HG03442 (cell line): Measurements from ENCODE around the gene CAPZA1.

Experiments
- ATAC-seq: cut with Tn5 transposase; IDR thresholded peaks from one replicate; pipeline ENCODE4 v1.9.1; 2021; ENCODE audit warnings: mild to moderate bottlenecking, moderate library complexity; ENCODE audit not compliant: unreplicated experiment

CAPZA1 gene

GRCh38 chr1:112675728-112676381 lies 56.2 kb downstream of the CAPZA1 start:
- no peak for ATAC-seq

- ATAC-seq = no peak
Observed at GRCh38 chr1:112676543-112676942, 56.9 kb downstream of the CAPZA1 start.

- ATAC-seq = no peak
Observed at GRCh38 chr1:112677501-112677900, 57.9 kb downstream of the CAPZA1 start.

GRCh38 chr1:112678605-112679004 lies 59.0 kb downstream of the CAPZA1 start:
- no peak for ATAC-seq

GRCh38 chr1:112685913-112686312 lies 66.3 kb downstream of the CAPZA1 start:
- no peak for ATAC-seq

GRCh38 chr1:112686417-112686816 lies 66.8 kb downstream of the CAPZA1 start:
- ATAC-seq = no peak

GRCh38 chr1:112686835-112687234 lies 67.2 kb downstream of the CAPZA1 start:
- no peak for ATAC-seq

GRCh38 chr1:112687361-112687760 lies 67.7 kb downstream of the CAPZA1 start:
- ATAC-seq = no peak

GRCh38 chr1:112687785-112688496 lies 68.3 kb downstream of the CAPZA1 start:
- no peak for ATAC-seq

- ATAC-seq = no peak
Observed at GRCh38 chr1:112688781-112689193, 69.2 kb downstream of the CAPZA1 start.

- no peak for ATAC-seq
Observed at GRCh38 chr1:112689196-112689841, 69.7 kb downstream of the CAPZA1 start.

GRCh38 chr1:112689842-112690237 lies 70.2 kb downstream of the CAPZA1 start:
- ATAC-seq = no peak

GRCh38 chr1:112692681-112693080 lies 73.0 kb downstream of the CAPZA1 start:
- ATAC-seq = no peak

- ATAC-seq = no peak
Observed at GRCh38 chr1:112693821-112694220, 74.2 kb downstream of the CAPZA1 start.

- ATAC-seq = no peak
Observed at GRCh38 chr1:112694363-112694929, 74.8 kb downstream of the CAPZA1 start.

- ATAC-seq = no peak
Observed at GRCh38 chr1:112695276-112695675, 75.6 kb downstream of the CAPZA1 start.

- ATAC-seq = no peak
Observed at GRCh38 chr1:112696578-112697314, 77.1 kb downstream of the CAPZA1 start.

GRCh38 chr1:112697781-112698201 lies 78.2 kb downstream of the CAPZA1 start:
- ATAC-seq = no peak

- ATAC-seq = no peak
Observed at GRCh38 chr1:112698366-112699310, 79.0 kb downstream of the CAPZA1 start.
